ENCODE data around the gene TTC23.
A peak's percentile ranks its signal among the peaks of the same experiment; 100 is the strongest.

Gene TTC23

DNA sequence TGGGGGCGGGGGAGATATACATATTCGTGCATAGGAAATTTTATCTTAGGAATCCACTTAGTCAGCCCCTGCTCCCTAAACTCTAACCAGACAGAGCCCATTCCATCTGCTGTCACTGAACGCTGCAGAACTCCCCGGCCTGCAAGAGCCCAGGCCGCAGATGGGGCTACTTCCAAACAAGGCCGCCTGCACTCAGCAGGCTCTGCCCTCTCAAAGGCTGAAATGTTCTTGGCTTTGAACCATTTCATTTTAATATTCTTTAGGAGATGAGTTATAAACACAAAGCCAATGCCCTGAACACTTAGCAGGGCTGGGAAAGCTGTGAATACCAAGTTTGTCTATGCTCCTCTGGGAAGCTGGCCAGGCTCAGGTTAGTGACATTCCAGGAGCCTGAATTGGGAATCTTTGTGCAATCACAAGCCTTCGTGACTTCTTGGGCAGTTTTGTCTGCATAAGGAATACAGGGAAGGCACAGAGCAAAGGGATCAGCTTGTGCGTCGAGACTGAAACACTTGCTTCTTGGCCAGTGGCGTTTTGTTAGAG, 79.5 kb downstream of the TTC23 start:
- in situ Hi-C loops (cut with MboI; ENCODE audit: low sequenced_read_pairs, unreplicated experiment): no loop called here
- TF ChIP-seq, protein P1, sequence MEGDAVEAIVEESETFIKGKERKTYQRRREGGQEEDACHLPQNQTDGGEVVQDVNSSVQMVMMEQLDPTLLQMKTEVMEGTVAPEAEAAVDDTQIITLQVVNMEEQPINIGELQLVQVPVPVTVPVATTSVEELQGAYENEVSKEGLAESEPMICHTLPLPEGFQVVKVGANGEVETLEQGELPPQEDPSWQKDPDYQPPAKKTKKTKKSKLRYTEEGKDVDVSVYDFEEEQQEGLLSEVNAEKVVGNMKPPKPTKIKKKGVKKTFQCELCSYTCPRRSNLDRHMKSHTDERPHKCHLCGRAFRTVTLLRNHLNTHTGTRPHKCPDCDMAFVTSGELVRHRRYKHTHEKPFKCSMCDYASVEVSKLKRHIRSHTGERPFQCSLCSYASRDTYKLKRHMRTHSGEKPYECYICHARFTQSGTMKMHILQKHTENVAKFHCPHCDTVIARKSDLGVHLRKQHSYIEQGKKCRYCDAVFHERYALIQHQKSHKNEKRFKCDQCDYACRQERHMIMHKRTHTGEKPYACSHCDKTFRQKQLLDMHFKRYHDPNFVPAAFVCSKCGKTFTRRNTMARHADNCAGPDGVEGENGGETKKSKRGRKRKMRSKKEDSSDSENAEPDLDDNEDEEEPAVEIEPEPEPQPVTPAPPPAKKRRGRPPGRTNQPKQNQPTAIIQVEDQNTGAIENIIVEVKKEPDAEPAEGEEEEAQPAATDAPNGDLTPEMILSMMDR (IDR thresholded peaks at IDR 0.05; ENCODE audit: borderline replicate concordance, control extremely low read depth, extremely low read depth, insufficient read depth, missing control alignments): no peak
- DNase-seq (ENCODE audit: low spot score): no peak

DNA sequence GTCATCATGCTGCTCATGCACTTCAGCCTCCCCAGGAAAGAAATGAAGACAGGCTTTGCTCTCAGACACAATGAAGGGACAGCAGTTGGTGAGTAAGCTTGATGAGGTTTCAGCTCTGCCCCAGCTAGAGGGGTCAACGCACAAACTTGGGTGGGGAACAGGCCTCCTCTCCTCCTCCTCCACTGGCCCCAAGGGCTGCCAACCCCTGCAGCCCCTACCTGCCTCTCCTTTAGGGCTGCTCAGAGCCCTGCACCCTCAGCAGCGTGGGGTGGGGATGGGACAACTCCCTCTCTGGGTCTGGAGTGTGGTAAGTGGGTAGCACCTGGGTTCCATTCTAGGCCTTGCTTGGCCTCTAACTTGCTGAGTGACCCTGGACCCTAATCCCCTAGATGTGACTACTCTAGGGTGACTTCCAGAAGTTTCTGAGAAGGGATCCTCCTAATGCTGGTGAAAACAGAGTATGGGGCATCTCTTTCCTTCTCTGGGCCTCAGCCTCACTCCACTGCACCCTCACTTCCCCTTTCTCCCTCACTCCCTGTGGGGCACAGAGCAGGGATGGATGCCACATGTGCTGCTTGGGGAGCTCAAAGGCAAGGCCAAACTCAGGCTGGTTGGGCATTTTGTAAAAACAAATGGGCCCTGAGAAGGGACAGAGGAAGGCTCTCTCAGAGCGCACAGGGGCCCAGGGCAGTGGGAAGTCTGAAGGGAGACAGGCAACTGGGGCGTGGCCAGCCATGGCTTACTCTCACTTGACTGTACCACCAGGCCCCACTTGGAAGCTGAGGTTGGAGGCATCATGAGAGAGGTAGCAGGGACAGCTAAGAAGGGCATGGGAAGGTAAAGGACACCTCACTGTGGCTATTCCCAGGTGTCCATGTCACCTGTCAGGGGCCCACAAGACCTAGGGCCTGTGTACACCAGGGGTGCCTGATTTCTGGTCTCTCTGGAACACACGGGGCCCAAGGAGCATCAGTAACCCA, 80.5 kb downstream of the TTC23 start:
- DNase-seq (ENCODE audit: low spot score): no peak
- TF ChIP-seq, protein P1 (IDR thresholded peaks at IDR 0.05; ENCODE audit: borderline replicate concordance, control extremely low read depth, extremely low read depth, insufficient read depth, missing control alignments): no peak
- in situ Hi-C loops (cut with MboI; ENCODE audit: low sequenced_read_pairs, unreplicated experiment): no loop called here

DNA sequence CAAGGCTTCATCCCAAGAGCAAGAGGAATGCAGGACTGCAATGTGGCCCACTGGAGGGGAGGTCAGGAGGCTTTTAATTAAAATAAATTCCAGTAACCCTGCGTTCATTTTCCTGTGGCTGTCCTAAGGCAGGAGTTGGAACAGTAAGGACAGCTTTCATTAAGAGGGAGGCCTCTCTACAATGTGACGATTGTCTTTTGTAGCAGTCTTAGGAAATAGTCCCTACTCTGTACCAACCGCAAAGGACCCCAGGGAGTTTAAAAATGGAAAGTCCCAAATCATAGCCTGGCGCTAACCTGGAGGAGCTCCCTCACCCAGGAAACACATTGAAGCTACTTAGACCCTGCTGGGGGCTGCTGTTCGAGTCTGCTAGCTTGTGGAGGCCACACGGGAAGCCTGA, 81.7 kb downstream of the TTC23 start:
- DNase-seq (ENCODE audit: low spot score): peak; percentile 43
- in situ Hi-C loops (cut with MboI; ENCODE audit: low sequenced_read_pairs, unreplicated experiment): no loop called here
- TF ChIP-seq, protein P1 (IDR thresholded peaks at IDR 0.05; ENCODE audit: borderline replicate concordance, control extremely low read depth, extremely low read depth, insufficient read depth, missing control alignments): no peak

DNA sequence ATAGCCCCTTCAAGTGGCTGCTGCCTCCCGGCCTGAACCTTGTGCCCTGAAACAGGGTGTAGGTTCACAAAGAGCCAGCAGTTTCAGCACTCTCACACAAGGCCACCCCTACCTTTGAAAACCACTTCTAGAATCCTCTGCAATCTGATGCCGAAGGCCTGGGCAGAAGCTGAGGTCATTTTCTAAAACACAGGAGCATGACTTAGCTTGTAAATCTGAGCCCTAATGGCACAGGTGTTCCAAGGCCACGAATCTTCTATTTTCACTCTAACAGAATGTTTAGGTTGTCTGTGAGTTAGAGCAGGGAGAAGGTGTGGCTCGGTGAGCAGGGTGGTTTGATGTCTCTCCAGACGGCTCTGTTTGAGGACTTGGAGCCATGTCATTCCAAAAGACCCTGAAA, 82.2 kb downstream of the TTC23 start:
- no peak for DNase-seq (ENCODE audit: low spot score)
- in situ Hi-C loops (cut with MboI; ENCODE audit: low sequenced_read_pairs, unreplicated experiment): no loop called here
- TF ChIP-seq, protein P1 (IDR thresholded peaks at IDR 0.05; ENCODE audit: borderline replicate concordance, control extremely low read depth, extremely low read depth, insufficient read depth, missing control alignments): no peak

DNA sequence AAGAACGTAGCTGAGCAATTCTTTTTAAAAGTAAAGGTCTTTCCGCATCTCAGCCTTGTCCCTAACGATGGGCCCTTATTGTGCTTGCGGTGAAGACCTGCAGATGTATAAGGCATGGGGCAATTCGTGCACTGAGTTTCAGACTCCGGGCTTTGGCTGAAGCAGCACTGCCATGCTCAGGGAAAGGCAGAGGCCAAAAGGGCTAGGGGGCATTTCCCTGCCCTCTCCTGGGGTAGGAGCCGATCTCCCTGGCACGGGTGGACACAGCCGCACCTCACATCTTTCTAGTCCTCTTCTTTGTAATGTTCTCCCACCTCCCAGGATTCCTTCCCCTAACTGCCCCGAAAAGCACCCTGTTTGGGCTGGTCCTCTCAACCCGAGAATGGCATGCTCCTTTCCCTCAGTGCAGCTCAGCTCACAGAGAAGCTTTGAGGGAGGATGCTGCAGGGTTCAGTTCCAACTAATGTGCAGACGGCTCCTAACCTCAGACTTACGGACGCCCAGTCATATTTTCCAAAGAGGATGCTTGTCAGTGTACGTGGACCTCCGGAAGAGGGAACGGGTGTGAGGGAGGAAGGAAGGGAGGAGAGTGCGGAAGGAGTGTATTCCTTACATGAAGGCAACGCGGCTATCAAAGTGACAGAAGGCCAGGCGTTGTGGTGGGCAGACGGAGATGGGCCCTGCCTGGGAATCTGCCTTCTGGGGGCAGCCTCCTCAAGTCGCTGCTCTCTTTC, 83.3 kb downstream of the TTC23 start:
- DNase-seq (ENCODE audit: low spot score): no peak
- in situ Hi-C loops (cut with MboI; ENCODE audit: low sequenced_read_pairs, unreplicated experiment): no loop called here
- TF ChIP-seq, protein P1 (IDR thresholded peaks at IDR 0.05; ENCODE audit: borderline replicate concordance, control extremely low read depth, extremely low read depth, insufficient read depth, missing control alignments): no peak

DNA sequence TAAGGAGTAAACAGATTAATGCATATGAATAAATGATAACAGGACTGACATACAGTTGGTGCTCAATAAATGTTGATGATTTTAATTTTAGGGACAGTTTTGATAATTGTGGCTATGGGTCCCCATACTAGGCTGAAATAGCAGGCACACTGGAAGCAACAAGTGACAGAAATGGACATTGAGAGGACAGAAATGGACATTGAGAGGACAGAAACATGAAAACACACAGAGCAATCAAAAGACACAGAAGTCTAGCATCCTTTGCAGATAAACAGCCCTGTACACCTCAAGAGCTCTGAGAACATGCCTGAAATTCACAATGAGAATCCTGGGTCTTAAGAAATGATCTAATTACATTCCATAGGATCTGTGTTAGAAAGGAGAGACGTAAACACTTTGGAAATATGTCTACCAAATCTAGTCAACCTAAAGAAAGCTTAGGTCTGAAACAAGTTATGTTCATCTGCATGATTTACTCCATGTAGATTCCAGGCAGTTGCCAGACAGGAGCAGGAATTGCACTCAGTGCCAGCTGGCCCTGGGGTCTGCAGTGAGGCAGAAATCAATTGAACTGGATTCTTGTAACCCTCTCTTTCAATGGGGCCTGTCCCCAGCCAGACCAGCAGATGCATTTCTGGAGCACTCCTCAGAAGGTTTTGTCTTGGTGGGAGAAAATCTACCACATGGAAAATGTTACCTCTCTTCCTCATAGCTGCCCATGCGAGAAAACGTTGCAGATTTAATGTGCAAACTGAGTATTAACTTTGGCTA, 84.2 kb downstream of the TTC23 start:
- TF ChIP-seq, protein P1 (IDR thresholded peaks at IDR 0.05; ENCODE audit: borderline replicate concordance, control extremely low read depth, extremely low read depth, insufficient read depth, missing control alignments): no peak
- in situ Hi-C loops (cut with MboI; ENCODE audit: low sequenced_read_pairs, unreplicated experiment): no loop called here
- no peak for DNase-seq (ENCODE audit: low spot score)
